Raji (cell line): ENCODE data around the gene ABCG1.

ENCODE experiments used
- POLR2A ChIP-seq: IDR thresholded peaks from 2 replicates; pipeline ENCODE4 v1.6.1; 2011; ENCODE audit warnings: low read depth, low read length, control low read depth; ENCODE audit not compliant: insufficient read depth

The ABCG1 gene

GRCh38 chr21:42189431-42189830, 29.5 kb upstream of the ABCG1 start:
- TF ChIP-seq POLR2A = no peak

DNA sequence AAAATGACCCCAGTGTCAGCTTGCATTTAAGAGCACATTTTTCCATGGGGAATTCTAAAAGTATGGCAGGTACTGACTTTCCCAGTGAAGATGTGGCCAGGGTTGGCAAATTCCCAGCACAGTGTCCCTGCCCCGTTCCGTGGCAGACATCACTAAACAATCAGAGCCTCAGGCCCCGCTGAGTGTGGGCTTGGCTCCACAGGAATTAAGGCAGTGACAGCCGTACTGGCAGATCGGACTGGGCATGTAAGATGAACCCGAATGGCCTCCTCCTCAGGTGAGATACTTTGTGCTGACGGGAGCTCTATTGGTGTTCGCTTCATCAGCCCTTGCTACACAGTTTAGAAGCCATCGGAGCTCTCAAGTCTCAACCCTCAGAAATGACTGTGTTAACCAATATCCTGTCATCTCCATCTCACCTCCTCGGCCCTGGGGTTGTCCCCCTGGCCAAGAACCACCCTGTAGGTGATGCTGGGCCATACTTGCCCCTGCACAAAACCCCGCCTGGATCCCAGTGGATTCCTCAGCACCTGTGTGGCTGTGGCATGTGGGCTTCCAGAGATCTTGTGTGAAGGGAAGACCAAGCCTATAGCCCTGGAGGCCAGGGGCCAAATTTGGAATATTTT, 29.0 kb upstream of the ABCG1 start:
- TF ChIP-seq POLR2A = no peak

DNA sequence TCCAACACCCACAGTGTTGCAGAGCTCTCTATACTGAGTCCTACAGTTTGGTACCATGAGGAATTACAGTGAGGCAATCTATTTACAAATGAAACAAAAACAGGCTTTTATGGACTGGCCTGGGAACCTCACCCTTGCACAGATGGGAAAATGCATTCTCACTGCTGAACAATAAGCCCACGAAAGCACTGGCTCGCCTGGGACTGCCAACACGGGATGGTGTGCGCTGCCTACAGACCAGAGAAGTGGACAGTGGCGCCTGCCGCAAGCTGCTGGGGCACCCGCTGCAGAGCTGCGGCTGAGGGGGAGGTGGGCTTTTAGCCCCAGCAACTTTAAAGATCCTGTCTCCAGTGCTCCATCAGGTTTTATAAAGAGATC, 28.5 kb upstream of the ABCG1 start:
- no peak for TF ChIP-seq POLR2A

GRCh38 chr21:42191064-42191463, 27.9 kb upstream of the ABCG1 start:
- TF ChIP-seq POLR2A = no peak

DNA sequence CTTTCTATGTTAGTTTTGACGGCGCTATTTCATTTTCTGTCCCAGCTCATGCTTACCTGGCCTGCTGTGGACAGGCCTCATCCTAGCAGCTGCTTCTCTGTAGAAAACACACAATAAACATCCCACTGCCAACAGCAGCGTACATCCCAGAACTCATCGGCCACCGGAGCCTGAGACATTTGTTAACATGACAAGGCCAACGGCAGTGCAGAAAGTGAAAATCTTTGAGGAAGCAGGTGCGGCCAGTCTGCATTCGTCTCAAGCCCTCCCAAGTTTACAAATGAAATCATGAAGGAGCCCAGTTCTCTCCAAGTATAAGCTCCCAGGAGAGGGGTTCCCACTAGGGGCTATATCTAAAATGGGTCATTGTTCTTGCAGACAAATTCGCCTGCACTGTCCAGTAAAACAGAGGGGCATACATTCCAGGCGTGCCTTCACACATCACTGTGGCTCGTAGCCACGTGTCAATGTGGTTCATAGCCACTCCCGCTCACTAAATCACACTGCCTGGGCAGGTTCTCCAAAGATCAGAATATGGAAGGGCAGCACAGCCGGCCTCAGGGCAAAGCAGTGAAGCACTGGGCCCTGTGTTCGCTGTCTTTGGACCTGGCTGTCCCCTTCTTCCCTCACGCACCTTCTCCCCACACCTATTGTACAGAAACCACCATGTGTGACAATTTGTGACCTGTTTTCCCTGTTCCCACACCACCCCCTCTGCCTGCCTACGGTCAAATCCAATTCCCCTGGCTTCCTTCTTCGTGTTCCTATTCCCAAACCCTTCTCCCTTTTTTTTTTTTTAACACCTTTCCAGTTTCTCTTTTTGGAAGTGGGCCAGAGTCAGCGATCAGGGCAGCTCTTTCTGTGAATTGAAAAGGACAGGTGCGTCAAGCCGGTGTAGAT, 27.0 kb upstream of the ABCG1 start:
- no peak for TF ChIP-seq POLR2A

GRCh38 chr21:42193131-42193671, 25.7 kb upstream of the ABCG1 start:
- no peak for TF ChIP-seq POLR2A

DNA sequence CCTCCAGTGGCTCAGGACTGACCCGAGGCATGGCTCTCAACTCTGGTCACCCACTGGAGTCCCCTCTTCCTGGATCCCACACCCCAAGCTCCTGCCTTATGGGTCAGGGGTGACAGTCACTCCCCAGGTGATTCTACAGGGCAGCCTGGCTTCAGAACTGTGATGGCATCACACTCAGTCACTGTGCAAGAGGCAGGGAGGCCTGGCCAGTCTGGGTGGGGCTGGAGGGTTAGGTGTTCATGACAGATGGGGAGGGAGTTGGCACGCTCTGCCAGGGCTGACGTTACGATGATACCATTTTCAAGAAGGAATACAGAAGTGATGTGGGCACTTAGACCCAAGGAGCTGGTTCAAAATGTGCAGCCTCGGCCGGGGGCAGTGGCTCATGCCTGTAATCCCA, 25.2 kb upstream of the ABCG1 start:
- no peak for TF ChIP-seq POLR2A

DNA sequence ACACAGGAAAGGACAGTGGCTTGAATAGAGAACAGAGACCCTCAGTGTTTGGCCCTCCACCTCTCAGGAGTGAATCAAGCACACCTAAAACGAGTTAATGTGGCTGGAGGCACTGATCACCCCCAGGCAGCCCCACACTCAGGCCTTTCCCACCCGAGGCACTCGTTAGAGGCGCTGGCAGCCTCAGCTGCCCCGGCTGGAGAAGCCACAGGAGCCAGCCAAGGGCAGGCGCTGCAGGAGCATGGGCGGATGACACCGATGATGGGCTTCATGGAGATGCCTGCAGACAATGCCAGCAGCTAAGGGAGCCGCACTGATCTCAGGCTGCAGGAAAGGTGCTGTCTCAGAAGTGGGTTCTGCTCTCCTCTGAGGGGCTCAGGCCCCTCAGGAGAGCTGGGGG, 24.1 kb upstream of the ABCG1 start:
- TF ChIP-seq POLR2A = no peak

DNA sequence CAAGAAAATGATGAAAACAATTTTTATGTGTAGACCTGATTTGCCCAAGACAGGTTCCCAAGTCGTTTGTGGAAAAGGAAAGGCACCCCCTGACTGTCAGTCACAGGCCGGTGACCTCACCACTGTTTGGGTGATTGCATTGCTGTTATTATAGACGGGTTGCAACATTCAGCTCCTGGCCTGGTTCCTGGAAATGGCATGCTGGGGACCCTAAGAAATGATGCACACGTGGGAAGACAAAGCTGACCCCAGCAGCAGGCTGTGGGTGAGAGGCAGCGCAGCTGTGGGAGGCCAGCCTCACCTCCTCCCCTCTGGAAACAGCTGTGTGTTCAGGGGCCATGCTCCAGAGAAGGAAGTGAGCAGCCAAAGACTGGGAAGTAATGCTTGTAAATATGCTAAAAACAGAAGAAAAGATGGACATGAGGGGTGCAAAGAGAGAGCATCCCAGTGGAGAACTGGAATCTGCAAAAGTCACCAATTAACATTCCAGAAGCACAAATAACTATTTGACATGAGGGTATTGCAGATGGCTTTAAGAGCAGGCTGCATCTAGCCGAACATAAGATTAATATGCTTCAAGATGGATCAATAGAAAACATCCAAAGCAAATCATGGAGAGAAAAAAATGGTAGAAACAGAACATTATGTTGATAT, 23.4 kb upstream of the ABCG1 start:
- TF ChIP-seq POLR2A = no peak

GRCh38 chr21:42198929-42199867, 19.7 kb upstream of the ABCG1 start:
- TF ChIP-seq POLR2A = no peak

DNA sequence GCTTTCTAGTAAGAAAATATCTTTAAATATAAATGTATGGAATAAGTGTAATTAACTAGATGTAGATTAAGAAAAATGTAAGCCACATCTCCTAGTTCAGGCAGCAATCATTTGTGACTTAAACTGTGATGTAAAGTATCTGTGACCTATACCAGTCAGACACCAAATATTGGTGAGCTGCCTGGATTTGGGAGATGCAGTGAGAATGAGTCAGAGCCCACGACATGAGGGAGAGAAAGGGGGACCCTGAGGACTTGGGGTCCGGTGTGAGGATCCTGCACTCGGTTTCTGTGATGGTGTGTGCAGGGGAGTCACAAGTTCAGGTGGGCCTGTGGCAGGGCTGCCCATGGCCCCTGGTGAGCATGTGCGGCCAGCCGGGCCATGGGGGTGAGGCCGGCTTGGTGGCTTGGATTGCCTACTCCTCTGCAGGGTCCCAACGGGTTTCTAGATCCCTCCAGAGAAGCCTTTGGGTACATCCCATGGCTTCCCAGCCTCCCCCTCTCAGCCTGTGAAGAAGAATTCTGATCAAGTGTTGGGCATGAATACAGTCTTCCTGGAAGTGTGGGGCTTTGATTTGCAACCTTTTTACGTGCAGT, 19.0 kb upstream of the ABCG1 start:
- TF ChIP-seq POLR2A = no peak

- no peak for TF ChIP-seq POLR2A
Observed at GRCh38 chr21:42200906-42201614, 17.9 kb upstream of the ABCG1 start.

- no peak for TF ChIP-seq POLR2A
Observed at GRCh38 chr21:42201615-42202161, 17.3 kb upstream of the ABCG1 start.
